Stimulated activated CD4-positive, alpha-beta T cell treated with anti-CD3 and anti-CD28 coated beads, TNF-alpha, amount 100 ng/mL, for 24 hours (primary cell): ENCODE results near the gene MEIOB.

Experiments
- DNase-seq, 3 experiments: peaks; one replicate each; pipeline ENCODE4 v3.0.0-alpha.2; 2020; ENCODE audit warnings: low read depth in 3 of 3

Gene MEIOB

DNA sequence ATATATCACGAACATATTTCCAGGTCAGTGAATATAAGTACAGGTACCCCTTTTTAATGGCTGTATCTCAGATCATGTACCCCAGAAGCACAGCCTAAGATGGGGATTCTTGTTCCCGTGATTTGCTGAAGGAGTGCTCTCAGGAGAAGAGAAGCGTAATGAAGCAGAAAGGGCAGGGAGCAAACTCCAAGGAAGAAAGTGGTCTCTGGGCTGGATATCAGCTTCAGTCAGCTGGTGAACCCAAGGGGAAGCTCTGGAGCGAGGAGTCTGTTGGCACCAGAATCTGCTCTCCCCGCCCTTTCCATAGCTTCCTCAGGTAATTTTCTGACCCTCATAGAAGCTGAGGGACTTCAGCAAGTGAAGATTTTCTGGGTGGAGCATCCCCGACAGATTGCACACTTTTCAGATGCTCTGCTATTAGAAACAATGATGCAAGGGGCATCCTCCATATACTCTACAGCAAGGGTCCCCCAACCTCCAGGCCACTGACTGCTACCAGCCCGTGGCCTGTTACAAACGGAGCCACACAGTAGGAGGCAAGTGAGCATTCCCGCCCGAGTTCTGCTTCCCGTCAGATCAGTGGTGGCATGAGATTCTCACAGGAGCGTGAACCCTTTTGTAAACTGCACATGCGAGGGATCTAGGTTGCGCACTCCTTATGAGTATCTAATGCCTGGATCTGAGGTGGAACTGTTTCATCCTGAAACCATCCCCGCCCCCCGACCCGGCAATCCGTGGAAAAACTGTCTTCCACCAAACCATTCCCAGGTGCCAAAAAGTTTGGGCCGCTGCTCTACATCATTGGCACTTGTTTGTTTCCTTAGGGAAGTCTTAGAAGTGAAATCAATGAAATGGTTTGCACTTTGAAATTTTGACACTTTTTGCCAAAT, 40.5 kb downstream of the MEIOB start:
- no peak for DNase-seq

DNA sequence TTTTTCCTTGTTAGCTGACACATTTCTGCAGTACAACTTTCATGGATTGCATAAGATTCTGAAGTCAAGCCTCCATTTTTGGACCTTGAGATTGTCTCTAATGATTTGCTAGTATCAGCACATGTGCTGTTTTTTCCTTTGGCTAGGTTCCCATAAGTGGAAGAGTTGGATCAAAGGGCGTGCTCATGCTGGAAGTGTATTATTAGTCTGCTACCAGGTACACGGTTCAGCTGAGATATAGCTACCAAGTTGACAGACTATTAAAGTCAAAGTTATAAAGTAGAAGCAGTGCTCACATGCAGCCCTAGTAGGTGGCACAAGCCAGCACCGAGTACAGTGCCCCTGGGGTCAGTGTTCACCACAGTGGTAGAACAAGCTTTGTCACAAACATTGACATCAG, 41.8 kb downstream of the MEIOB start:
- no peak for DNase-seq

DNA sequence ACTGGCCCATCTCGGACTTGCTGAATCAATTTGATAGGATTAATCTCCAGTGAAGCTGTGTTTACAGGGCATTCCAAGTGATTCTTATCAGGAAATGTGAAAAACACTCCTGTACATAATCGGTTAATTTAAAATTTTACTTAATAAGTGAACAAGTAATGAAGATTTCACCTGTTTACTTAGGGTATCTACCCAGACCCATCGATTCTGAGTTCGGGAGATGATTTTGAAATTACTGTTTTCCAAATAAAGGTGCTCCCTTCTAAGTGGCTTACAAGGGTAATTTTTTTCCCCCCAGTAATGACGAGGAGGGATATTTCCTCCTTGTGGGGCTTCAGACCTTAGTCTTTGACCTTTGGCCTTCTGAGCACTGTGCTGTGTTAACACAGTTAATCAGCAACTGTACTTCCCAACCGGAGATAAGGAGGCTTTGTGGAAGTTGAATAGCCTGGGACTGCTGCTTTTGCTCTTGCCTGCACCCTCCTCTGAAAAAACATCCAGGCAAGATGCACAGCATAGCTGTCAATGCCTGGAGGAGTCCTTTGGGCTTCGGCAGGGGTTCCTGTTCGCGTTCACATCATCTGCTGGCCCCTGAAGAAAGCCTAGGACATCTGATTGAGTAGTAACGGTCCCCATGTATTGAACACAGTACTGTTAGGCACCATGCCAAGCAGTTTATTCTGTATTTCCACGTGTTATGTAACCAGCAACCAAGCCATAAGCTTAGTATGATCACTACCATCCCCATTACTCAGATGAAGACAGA, 43.1 kb downstream of the MEIOB start:
- no peak for DNase-seq

DNA sequence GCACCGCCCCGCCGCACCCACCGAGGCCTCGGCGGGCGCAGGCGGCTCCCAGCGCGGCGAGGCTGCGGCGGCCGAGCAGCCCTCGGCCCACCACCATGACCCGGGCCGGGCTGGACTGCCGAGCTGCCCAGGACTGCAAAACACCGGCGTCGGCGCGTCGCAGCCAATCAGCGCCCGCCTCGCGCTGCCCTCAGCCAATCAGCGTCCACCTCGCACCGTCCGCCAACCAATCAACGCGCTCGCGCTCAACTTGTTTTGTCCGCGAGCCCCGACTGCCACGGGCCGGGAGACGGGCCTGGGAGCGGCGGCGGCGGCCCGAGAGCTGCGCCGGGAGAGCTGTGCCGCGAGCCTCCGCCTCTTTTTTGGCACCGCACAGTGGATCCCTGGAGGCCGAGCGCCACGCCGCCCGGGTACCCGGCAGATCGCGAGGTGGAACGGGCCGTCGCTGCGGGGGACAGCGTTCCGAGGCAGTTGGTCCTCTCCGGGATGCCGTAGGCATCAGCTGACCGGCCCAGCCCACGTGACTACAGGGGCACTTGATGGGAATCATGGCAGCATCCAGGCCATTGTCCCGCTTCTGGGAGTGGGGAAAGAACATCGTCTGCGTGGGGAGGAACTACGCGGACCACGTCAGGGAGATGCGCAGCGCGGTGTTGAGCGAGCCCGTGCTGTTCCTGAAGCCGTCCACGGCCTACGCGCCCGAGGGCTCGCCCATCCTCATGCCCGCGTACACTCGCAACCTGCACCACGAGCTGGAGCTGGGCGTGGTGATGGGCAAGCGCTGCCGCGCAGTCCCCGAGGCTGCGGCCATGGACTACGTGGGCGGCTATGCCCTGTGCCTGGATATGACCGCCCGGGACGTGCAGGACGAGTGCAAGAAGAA, 45.0 kb downstream of the MEIOB start, which contains the start of the genes FAHD1 and HAGH:
Gene FAHD1, plus strand, starts transcription at position 516 of the 883 bp plus-strand sequence. Its CDS starts 33 bp downstream, at position 549.
Gene HAGH, minus strand, starts transcription at position 135 of the 883 bp plus-strand sequence. Its CDS starts 38 bp downstream, at position 97.
- peak; percentile 79 to 89 (median 86) for DNase-seq

DNA sequence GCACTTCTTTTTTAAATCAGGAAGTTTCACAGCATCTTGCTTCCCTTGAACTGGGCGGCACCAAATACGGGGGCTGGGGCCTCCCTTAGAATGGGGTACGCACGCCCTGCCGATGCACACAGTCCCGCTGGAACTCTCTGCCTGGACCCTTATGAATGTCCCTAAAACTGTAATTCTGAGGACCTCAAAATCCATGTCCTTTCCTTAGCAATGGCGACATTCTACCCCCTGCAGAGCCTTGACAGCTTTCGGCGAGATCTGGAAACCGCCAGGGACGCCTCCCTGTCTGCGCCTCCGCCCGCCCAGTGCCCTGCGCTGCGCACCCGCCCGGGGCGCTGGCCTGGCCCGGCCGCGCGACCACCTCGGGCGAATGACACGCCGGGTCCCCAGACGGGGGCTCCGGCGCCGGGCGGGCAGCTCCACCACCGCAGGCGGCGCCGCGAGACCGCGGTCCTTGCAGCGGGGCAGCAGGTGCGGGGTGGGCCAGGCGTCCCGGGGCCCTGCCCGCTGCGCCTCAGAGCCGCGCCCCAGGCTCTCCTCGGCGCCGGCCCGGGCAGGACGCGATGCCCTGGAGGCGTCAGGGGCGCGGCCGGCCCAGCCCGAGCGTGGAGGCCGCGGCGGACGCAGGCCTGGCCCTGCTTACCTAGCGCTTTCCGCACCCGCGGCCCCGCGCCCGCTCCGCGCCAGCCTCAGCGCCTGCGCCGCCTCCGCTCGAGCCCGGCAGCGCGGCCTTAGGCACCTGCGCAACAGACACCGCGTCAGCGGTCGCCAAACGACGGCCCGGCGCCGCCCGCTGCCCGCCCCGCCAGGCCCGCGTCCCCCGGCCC, 45.9 kb downstream of the MEIOB start:
- peak; percentile 15 to 69 (median 47) for DNase-seq

DNA sequence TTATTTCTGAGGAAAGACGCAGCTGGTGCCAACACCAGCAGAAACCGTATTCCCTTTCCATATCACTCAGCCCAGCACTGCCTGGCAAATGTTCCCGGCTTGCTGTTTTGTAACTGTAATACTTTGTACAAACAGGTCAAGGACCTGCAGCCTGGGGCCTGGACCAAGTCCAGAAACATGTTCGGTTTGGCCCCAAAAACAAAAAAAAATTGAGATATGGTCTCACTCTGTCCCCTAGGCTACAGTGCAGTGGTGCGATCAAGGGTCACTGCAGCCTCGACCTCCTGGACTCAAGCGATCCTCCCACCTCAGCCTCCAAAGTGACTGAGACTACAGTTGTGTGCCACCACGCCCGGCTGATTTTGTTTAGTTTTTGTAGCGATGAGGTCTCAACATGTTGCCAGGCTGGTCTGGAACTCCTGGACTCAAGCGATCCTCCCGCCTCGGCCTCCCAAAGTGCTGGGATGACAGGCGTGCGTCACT, 46.5 kb downstream of the MEIOB start:
- DNase-seq, result no peak

DNA sequence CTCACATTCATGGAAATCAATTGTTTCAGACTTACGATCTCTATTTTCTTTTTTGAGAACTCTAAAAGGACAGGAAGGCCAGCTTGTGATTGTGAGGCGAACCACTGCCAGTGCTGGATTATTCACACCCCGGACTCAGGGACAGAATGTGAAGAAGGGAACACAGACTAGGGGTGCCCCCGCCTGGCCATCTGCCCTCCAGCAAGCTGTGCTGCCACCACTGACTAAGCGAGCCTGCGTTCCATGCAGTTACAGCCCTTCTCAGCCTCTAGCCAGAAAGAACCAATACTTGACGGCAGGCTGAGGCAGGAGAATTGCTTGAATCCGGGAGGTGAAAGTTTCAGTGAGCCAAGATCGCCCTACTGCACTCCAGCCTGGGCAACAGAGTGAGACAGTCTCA, 48.1 kb downstream of the MEIOB start:
- no peak for DNase-seq

DNA sequence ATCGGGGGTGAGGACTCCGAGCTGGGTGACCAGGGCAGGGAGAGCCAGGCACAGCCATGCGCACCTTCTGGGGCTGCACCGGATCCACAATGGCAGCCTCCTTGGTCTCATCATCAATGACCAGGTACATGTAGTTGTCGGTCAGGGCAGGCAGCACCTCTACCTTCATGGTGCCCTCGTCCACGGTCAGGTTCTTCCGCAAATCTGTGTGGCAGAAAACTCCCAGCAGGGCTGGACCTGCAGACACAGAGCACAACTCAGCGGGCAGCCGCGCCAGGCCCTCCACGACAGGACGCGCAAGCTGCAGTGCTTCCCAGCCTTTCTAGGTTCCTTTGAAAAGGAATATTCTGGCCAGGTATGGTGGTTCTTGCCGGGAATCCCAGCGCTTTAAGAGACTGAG, 49.2 kb downstream of the MEIOB start:
- DNase-seq, result no peak

- DNase-seq, result no peak
These were observed 49.9 kb downstream of the MEIOB start for GRCh38 chr16:1821861-1822611.

DNA sequence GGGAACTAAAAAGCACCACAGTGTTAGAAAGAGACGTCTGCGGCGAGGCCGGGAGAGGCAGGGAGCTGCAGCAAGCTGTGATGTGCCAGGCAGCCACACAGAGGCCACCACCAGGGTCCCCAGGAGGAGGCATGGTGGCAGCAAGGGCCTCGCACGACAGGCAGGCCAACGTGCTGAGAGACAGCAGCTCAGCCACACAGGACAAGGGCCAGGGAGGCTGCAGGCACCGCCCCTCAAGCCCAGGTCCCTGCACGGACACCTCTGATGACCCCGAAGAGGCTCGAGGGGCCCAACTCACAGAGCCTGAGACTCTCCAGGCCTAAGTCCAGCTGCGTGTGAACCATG, 51.0 kb downstream of the MEIOB start:
- DNase-seq, result no peak

- no peak for DNase-seq
These were observed 51.6 kb downstream of the MEIOB start for GRCh38 chr16:1820096-1820945.

DNA sequence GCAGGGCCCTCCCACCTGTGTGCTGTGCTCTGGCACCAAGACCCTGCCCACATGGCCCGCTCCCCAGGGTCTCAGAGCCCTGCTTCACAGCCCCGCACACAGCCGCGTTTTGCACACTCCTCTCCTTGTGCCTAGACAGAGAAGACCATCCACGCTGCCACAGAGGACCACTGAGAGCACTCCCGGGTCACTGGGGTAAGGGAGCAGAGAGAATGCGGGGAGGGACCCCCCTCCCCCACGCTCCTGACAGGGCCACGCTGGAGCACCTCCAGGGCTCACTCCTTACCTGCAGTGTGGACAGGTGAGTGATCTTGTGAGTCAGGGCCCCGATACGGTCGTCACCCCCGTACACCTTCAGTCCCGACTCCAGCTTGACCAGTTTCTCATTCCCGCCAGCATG, 52.4 kb downstream of the MEIOB start:
- no peak for DNase-seq

DNA sequence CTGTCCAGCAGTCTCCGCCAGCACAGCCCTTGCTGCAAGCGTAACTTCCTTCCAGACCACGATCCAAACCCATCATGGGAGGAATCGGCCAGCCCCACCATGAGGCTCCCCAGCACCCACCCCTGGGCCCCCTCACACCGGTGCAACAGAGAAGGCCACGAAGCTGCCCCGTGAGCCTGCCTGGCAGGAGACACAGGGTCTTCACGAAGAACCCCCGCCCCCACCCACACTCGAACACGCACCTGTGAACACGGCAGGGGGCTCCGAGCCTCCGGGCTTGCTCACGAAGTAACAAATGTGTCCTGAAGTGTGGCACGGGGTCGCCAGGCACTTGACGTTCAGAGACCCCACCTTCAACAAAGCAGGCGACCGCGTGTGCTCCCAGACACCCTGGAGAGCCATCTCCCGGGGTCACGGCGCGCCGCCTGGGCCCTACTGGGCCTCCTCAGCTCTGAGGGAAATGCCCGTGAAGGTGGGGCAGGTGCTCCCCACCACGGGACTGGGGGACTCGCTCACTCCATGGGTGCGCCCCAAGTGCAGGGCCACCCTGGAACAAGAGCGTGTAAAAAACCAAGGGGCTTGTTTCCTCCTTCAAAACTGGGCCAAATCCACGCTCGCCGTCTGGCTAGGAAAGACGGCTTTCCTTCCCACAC, 53.0 kb downstream of the MEIOB start:
- DNase-seq, result no peak

DNA sequence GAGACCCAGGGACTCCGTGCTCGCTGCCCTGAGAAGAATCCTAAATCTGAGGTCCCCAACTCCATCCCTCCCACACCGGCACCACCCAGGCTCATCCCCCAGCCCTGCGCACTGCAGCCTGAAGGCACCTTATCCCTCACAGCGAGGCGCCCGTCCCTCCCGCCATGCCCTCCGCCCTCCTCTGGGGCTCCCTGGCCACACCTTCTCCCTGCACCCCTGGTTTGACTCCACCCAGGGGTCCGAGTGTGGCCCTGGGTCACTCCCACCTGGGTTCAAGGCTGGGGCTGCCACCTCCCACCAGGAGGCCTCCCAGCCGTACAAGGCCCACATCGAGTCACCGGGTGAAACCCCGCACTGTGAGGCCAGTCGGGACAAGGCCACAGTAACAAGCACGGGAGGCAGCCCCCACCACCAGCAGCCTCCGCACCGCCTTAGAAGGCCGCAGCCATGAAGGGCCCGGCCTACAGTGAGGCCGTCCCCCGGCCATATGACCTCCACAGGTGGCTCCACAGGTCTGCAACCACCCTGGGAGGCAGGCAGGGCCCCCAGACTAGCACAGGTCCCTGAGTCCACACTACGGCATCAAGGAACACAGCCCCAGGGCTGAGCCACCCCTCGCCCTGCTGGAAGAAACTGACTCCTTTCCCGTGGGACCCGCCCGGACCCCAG, 53.6 kb downstream of the MEIOB start:
- DNase-seq, result no peak

- no peak for DNase-seq
These were observed 54.2 kb downstream of the MEIOB start for GRCh38 chr16:1817716-1818115.

DNA sequence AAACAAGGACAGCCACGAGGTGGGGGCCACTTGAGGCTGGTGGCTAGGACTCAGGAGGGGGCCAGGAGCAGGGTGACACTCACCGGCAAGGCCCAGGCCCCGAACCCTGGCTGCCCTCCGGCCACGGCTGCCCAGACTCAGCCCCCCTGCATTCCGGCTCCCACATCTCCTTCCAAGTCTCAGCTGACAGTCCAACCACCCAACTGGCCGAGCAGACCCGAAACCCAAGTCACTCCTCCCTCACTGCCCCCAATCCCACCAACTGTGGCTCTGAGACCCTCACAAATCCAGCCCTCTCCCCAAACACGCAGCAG, 54.7 kb downstream of the MEIOB start:
- DNase-seq, result no peak

GRCh38 chr16:1816396-1817275, 55.3 kb downstream of the MEIOB start:
- no peak for DNase-seq
